ENCODE measurements around the gene KIDINS220. TPM values are rescaled to one million over a fixed set of nuclear protein-coding genes. Genes with fewer than 3 reads are reported as not detected.

KIDINS220 gene
- total and polyA plus RNA-seq, 2 of the 13 experiments (the other 11 are each of a cell fraction or from before 2014, with no cell fraction given): 25.2 to 32.3 TPM

GRCh38 chr2:8805278-8806210, 31.9 kb downstream of the KIDINS220 start (continued):
- TF ChIP-seq ZNF280D (CRISPR knock-in tag; IDR thresholded peaks at IDR 0.05) (no peak), REST (IDR thresholded peaks at IDR 0.05; ENCODE audit: borderline replicate concordance in 1 of 2, low read depth in 1 of 2, low read length in 2 of 2) (no peak), ZNF780A (CRISPR knock-in tag; IDR thresholded peaks at IDR 0.05) (no peak), SAFB2 (CRISPR knock-in tag; IDR thresholded peaks at IDR 0.05; ENCODE audit: borderline replicate concordance, low read depth) (no peak), RELA (CRISPR knock-in tag; IDR thresholded peaks at IDR 0.05) (no peak), ZBTB21 (CRISPR knock-in tag; IDR thresholded peaks at IDR 0.05) (no peak), ZNF281 (CRISPR knock-in tag; IDR thresholded peaks at IDR 0.05; ENCODE audit: borderline replicate concordance) (no peak), ARNT (IDR thresholded peaks at IDR 0.05) (no peak)

All from HepG2 (cell line).